Osteoblast (primary cell): ENCODE results near the gene MREG. TPM values are rescaled to one million over a fixed set of nuclear protein-coding genes. Genes with fewer than 3 reads are reported as not detected.
"Not testable (repeated sequence)": the region's sequence is repeated elsewhere in the genome, so short reads cannot be mapped to it uniquely, and the experiment has no call there.

Experiments
- DNase-seq: peaks from one replicate; pipeline ENCODE4 v3.0.0; 2011; ENCODE audit warnings: low spot score, mixed read lengths; ENCODE audit not compliant: insufficient read length; ENCODE audit errors: missing footprints
- H2AFZ ChIP-seq: 2 replicates; pipeline ENCODE4 v1.6.0; 2011; ENCODE audit warnings: mild to moderate bottlenecking, low read length
- H3K27ac ChIP-seq: 2 replicates; pipeline ENCODE4 v1.5.1; 2011; ENCODE audit warnings: mild to moderate bottlenecking, low read depth, low read length, moderate library complexity
- H3K27me3 ChIP-seq: 2 replicates; pipeline ENCODE4 v1.6.0; 2012; ENCODE audit warnings: mild to moderate bottlenecking, control low read depth, inconsistent platforms, low read length, moderate library complexity; ENCODE audit not compliant: insufficient read depth
- H3K36me3 ChIP-seq: 2 replicates; pipeline ENCODE4 v1.5.1; 2011; ENCODE audit warnings: mild to moderate bottlenecking, low read length, control low read depth, moderate library complexity; ENCODE audit not compliant: insufficient read depth
- H3K4me1 ChIP-seq: 2 replicates; pipeline ENCODE4 v1.5.1; 2011; ENCODE audit warnings: mild to moderate bottlenecking, low read length, control low read depth, moderate library complexity; ENCODE audit not compliant: insufficient read depth
- H3K4me2 ChIP-seq: 2 replicates; pipeline ENCODE4 v1.6.0; 2011; ENCODE audit warnings: mild to moderate bottlenecking, low read length; ENCODE audit not compliant: insufficient read depth
- H3K4me3 ChIP-seq: fragments of 200-600 bp; sonication (generic); 3 replicates; pipeline ENCODE4 v1.5.1; 2012; ENCODE audit warnings: mild to moderate bottlenecking, low read length, inconsistent platforms; ENCODE audit not compliant: insufficient read depth
- H3K79me2 ChIP-seq: 2 replicates; pipeline ENCODE4 v1.6.0; 2012; ENCODE audit warnings: mild to moderate bottlenecking, low read length, control low read depth, inconsistent platforms; ENCODE audit not compliant: insufficient read depth
- H3K9me3 ChIP-seq: 2 replicates; pipeline ENCODE4 v1.5.1; 2011; ENCODE audit warnings: low read depth, low read length, control low read depth
- H4K20me1 ChIP-seq: 2 replicates; pipeline ENCODE4 v1.6.0; 2012; ENCODE audit warnings: mild to moderate bottlenecking, low read length, control low read depth; ENCODE audit not compliant: insufficient read depth
- total RNA-seq: library from RNA; depleted of rRNA; stranded (reverse); fragments of >200 nt; gene quantifications from 2 replicates; pipeline ENCODE4 v1.2.3, GENCODE V29; 2012
- TF ChIP-seq, protein P1 (sequence below): IDR thresholded peaks from 2 replicates; pipeline ENCODE4 v1.5.1; 2011; ENCODE audit warnings: mild to moderate bottlenecking, low read depth, low read length, moderate library complexity; ENCODE audit errors: extremely low read depth

The MREG gene
- total RNA-seq, 1 donor, result 1.1 TPM

- H2AFZ ChIP-seq, result no peak overlapping the region
- no peaks in the 10 kb centered on the region for H3K9me3 ChIP-seq
- peaks cover 18% of the 10 kb centered on the region for H3K27me3 ChIP-seq
- H3K27ac ChIP-seq, result no peak overlapping the region
- H3K4me2 ChIP-seq, result no peak overlapping the region
- no peak overlapping the region for H3K4me3 ChIP-seq
- H4K20me1 ChIP-seq, result peaks cover 5% of the 10 kb centered on the region
- H3K79me2 ChIP-seq, result no peaks in the 10 kb centered on the region
- peaks cover 4% of the 10 kb centered on the region for H3K4me1 ChIP-seq
- H3K36me3 ChIP-seq, result no peaks in the 10 kb centered on the region
- no peak for DNase-seq
- TF ChIP-seq, protein P1, sequence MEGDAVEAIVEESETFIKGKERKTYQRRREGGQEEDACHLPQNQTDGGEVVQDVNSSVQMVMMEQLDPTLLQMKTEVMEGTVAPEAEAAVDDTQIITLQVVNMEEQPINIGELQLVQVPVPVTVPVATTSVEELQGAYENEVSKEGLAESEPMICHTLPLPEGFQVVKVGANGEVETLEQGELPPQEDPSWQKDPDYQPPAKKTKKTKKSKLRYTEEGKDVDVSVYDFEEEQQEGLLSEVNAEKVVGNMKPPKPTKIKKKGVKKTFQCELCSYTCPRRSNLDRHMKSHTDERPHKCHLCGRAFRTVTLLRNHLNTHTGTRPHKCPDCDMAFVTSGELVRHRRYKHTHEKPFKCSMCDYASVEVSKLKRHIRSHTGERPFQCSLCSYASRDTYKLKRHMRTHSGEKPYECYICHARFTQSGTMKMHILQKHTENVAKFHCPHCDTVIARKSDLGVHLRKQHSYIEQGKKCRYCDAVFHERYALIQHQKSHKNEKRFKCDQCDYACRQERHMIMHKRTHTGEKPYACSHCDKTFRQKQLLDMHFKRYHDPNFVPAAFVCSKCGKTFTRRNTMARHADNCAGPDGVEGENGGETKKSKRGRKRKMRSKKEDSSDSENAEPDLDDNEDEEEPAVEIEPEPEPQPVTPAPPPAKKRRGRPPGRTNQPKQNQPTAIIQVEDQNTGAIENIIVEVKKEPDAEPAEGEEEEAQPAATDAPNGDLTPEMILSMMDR, result no peak
Observed at GRCh38 chr2:215965532-215966165, 47.7 kb downstream of the MREG start.

- Histone ChIP-seq H2AFZ (no peak overlapping the region), H3K27me3 (peaks cover 29% of the 10 kb centered on the region), H3K27ac (no peak overlapping the region), H3K4me3 (no peak overlapping the region), H3K79me2 (no peaks in the 10 kb centered on the region), H3K36me3 (no peaks in the 10 kb centered on the region), H3K9me3 (no peaks in the 10 kb centered on the region), H3K4me1 (no peaks in the 10 kb centered on the region), H3K4me2 (no peak overlapping the region), H4K20me1 (no peaks in the 10 kb centered on the region)
- TF ChIP-seq, protein P1, result no peak
- no peak for DNase-seq
Observed at GRCh38 chr2:215961981-215962380, 51.4 kb downstream of the MREG start.

DNA sequence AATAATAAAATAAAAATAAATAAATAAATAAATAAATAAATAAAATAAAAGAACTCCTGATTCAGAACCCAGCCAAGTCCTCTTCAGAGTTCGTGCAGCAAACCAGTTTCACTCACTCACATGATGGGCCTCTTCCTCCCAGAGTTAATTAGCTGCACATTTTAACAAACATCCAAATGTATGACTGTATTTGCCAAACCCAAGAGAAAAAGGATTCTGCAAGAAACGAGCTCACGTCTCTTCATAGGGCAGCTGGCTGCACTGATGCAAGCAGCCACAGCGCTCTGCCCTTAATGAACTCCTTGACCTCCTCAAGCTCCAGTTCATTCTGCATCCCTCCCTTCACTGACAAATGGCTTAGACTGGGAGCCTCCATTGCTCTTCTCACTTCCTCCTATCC is 55.1 kb downstream of the MREG start:
- no peaks in the 10 kb centered on the region for H3K4me1 ChIP-seq
- H3K79me2 ChIP-seq, result no peaks in the 10 kb centered on the region
- H3K27ac ChIP-seq, result no peak overlapping the region
- no peaks in the 10 kb centered on the region for H3K36me3 ChIP-seq
- no peak overlapping the region for H3K4me3 ChIP-seq
- H3K4me2 ChIP-seq, result no peak overlapping the region
- no peak for DNase-seq
- H3K9me3 ChIP-seq, result no peaks in the 10 kb centered on the region
- H2AFZ ChIP-seq, result no peak overlapping the region
- TF ChIP-seq, protein P1, result no peak
- peaks cover 15% of the 10 kb centered on the region for H3K27me3 ChIP-seq
- no peaks in the 10 kb centered on the region for H4K20me1 ChIP-seq

DNA sequence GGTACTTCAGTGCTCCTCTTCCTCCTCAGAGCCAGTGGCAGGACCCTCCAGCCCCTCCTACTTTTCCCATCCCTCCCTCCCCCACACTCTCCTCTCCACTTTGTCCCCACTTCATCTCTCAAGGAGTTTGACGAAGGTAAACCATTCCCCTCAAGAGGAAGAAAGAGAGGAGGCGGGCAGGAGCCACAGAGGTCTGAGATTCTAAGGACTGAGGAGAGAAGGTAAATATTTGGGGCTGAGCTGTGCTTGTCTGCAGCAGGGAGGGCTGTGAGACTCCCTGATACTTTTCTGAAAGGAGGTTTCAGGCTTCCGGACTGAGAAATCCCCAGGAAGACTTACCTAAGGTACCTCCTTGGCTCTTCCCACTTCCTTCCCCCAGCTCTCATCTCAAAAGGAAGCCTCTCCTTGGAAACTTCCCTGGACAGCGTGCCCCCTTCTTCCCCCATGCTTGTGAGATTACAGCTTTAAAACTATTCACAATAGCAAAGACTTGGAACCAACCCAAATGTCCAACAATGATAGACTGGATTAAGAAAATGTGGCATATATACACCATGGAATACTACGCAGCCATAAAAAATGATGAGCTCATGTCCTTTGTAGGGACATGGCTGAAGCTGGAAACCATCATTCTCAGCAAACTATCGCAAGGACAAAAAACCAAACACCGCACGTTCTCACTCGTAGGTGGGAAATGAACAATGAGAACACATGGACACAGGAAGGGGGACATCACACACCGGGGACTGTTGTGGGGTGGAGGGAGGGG is 55.8 kb downstream of the MREG start:
- H4K20me1 ChIP-seq, H3K79me2 ChIP-seq, H3K4me1 ChIP-seq, H3K4me2 ChIP-seq, H3K9me3 ChIP-seq, H2AFZ ChIP-seq, H3K4me3 ChIP-seq, H3K36me3 ChIP-seq, H3K27ac ChIP-seq, DNase-seq: not testable (repeated sequence)
- peaks cover 21% of the 10 kb centered on the region for H3K27me3 ChIP-seq
